Activated CD4-positive, alpha-beta T cell treated with anti-CD3 and anti-CD28 coated beads, Interleukin-2, amount 50 U/mL, for 16 hours (primary cell): ENCODE data around the gene SHLD3.
"Not testable (repeated sequence)": the region's sequence is repeated elsewhere in the genome, so short reads cannot be mapped to it uniquely, and the experiment has no call there.

Source experiments
- DNase-seq: peaks from one replicate; pipeline ENCODE4 v3.0.0-alpha.2; 2020

Gene SHLD3, protein sequence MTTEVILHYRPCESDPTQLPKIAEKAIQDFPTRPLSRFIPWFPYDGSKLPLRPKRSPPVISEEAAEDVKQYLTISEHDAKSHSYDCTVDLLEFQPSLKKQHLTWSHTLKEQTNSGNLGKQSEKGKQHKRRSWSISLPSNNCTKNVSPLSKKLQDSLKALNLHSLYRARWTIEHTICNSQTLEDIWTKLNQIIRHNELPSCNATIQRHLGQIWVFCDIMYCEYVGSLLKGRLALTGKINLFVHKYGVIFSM

DNA sequence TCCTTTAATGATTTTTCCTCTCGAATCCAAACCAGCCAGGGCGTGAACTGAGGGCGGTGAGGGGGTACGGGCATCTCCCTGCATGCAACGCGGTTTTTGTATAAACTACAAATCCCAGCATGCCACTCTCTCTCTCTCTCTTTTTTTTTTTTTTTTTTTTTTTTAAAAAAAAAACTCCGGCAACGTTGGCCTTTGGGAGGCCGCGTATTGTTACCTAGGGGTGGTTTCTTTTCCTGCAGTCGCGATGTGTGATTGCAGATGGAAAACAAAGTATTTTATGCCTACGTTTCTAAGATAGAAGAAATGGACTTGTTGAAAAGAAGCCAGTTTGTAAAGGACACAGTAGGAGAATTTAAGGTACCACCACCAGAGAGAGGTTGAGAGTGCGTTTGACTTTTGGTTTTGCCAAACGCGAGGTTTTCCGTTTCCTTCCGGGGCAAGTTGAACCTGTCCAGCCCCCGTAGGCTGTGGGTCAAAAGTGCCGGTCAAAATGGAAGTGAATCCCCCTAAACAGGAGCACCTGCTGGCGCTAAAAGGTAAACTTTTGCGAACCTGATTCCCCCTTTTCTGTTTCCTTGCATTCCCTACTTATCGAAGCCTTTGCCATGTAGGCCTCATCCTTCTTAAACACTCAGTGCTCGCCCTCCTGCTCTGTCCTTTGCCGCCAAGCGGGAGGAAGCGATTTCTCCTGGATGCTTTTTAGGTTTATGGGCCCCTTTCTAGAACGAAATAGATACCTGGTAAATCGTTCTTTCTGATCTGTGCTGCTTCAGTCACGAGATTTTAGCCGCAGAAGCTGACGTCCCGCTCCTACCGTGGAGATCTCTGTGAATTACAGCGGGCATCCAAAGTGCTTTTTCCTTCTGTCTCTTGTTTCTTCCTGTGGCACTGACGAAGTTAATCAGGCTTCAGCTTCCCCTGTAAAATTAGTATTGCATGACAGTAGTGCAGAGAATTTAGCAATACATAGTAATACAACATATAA is at the start of gene SHLD3, which contains the start of gene TRAPPC13:
TSS of gene SHLD3 (plus strand) at position 457 of the 985 bp plus-strand sequence. CDS start 4,561 bp downstream, outside the sequence.
TSS of gene TRAPPC13 (plus strand) at position 457 of the 985 bp plus-strand sequence. CDS start at position 491, 34 bp downstream.
- peak; percentile 87 for DNase-seq

GRCh38 chr5:65577141-65577540 is 47.7 kb upstream of the SHLD3 start:
- no peak for DNase-seq

GRCh38 chr5:65588694-65589093 is 36.1 kb upstream of the SHLD3 start:
- DNase-seq = no peak

GRCh38 chr5:65601761-65602160 is 23.1 kb upstream of the SHLD3 start:
- not testable (repeated sequence) for DNase-seq

DNA sequence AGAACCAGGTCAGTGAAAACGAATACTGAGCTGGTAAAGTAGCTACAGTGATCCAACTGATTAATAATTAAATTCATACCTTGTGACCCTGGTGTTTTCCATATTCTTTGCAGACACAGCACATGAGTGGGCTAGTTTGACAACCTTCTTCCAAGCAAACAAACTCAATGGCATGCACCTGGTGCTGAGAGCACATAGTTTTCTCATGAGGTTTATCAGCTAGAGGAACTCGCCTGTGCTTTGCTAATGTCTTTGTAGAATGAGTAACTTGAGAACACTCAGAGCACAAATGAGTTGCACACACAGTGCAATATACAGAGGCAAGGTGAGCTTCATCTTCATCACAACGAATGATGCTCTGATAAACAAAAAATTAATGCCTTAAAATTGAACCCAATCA is 13.3 kb upstream of the SHLD3 start:
- no peak for DNase-seq

DNA sequence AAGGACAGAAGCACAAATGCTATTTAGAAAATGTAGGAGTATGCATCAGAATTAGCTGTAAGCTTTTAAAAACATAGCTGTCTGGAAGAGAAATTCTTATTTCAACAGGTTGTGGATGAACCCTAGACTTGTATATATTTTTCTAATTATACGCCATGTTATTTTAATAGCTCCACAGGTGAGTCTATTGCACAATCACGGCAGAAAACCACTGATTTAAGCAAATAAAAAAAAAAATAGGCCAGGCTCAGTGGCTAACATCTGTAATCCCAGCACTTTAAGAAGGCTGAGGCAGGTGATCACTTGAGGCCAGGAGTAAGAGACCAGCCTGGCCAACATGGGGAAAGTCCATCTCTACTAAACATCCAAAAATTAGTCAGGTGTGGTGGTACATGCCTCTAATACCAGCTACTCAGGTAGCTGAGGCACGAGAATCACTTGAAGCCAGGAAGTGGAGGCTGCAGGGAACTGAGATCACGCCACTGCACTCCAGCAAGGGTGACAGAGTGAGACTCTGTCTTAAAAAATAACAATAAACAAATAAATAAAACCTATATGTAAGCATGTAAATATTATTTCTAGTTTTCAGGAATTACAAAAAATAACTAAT is 12.4 kb upstream of the SHLD3 start:
- DNase-seq = no peak

DNA sequence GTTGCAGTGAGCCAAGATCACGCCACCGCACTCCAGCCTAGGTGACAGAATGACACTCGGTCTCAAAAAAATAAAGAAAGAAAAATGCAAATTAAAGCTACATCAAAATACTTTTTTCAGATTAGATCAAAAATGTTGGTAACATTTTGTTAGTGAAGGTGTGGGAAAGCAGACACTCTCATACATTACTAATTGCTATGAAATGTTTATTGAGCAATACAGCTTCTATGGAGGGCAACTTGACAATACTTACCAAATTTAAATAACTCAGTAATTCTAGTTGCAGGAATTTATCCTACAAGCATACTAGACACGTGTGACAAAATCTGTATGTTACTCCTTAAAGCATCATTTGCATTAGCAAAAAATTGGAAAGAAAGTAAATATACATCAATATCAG is 4.8 kb upstream of the SHLD3 start:
- DNase-seq = no peak

DNA sequence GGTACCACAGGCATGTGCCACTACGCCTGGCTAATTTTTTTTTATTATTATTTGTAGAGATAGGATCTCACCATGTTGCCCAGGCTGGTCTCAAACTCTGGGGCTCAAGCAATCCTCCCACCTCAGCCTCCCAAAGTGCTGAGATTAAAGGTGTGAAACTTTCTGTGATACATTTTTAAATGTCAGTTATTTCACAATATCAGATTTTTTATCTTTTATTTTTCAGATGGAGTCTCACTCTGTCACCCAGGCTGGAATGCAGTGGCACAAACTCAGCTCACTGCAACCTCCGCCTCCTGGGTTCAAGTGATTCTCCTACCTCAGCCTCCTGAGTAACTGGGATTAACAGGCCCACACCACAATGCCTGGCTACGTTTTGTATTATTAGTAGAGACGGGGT is 2.9 kb upstream of the SHLD3 start:
- not testable (repeated sequence) for DNase-seq

GRCh38 chr5:65623482-65623881 is 1.3 kb upstream of the SHLD3 start:
- DNase-seq = no peak

DNA sequence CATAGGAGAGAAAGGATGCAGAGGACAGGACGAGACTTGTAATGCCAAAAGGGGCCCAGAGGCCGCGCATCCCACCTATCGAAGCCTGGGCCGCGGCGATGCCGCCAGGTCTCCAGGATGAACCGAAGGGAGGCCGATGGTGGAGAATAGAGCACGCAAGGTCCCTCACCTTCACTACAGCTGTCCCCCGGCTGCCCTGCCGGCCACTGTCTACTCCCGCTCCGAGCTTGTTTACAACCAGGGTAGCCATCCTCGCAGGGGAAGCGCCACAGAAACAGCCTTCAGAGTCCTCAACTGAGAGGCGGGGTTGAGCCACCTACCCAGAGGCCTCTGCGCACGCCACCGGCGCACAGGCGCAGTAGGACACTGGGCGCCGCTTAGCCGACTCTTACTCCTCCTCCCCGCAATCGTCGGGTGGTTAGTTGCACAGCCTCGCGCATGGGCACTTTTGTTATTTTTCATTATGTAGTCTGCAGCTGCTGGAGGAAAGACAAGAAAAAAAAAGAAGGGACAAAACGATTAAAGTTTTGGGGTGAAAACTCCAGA is 729 bp upstream of the SHLD3 start, which contains the start of gene TRIM23:
TSS of gene TRIM23 (minus strand) at position 309 of the 546 bp plus-strand sequence. CDS start at position 250, 59 bp downstream.
- DNase-seq = peak; percentile 92

DNA sequence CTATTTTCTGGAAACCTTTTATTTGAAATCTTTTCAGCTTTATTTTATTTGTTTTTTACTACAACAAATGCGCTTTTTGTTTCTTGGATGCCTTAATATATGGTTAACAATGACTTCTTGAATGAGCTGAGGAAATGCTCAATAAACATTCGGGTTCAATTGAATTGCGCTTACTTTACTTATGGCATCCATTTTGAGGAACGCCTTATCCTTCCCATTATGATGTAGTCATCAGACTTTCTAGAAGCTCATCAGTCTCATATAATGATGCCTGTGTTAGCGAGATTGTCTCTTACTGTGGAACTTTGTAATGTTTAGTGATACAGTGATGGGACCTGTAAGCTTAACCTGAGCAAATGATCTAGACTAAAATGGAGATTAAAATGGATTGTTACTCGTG is 916 bp downstream of the SHLD3 start:
- no peak for DNase-seq

DNA sequence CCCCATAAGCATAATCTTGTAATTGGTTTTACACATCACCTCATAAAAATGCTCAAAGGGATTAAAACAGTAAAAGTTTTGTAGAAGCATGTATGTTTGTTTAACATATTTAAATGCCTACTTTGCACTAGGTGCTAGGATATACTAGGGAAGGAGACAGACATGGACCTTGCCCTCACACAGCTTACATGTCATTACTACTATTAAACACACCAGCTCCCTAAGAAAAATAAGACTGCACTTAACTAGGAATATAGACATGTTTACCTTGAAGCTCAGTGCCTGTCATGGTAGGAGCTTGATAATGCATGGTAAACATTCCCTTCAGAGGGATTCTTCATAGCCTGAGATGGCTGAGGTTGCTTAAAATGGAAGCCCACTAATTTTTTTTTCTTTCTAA is 6.2 kb downstream of the SHLD3 start:
- DNase-seq = no peak

- no peak for DNase-seq
Observed at GRCh38 chr5:65640240-65640639, 15.4 kb downstream of the SHLD3 start.

DNA sequence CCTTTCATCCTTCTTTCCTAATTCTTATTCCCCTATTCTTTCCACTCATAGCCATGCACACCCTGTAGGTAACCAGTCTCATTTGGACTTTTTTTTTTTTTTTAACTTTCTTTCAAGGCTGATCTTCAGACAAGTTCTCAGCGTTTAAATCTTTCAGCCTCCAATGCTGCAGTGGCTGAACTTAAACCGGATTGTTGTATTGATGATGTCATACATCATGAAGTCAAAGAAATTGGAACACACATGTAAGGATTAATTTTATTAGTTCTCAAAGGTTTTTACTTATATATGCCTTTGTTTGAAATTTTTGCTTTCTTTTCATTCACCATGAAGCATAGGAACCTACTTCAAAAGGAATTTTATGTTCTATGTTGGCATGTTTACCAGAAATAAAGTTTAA is 22.1 kb downstream of the SHLD3 start:
- DNase-seq = no peak

- no peak for DNase-seq
Observed at GRCh38 chr5:65647941-65648340, 23.1 kb downstream of the SHLD3 start.

DNA sequence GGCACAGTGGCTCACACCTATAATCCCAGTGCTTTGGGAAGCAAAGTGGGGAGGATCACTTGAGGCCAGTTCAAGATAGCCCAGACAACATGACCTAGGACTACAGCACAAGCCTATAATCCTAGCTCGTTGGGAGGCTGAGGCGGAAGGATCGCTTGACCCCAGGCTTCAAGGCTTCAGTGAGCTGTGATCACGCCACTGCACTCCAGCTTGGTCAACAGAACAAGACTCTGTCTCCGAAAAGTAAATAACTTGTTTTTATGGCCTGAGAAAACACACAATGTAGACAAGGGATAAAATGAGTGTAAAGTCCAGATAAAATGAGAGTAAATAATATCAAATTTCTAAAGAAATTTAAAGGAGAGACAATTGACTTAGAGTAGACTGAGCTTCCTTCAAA is 26.3 kb downstream of the SHLD3 start:
- DNase-seq = no peak

GRCh38 chr5:65654713-65655112 is 29.9 kb downstream of the SHLD3 start:
- DNase-seq = no peak

DNA sequence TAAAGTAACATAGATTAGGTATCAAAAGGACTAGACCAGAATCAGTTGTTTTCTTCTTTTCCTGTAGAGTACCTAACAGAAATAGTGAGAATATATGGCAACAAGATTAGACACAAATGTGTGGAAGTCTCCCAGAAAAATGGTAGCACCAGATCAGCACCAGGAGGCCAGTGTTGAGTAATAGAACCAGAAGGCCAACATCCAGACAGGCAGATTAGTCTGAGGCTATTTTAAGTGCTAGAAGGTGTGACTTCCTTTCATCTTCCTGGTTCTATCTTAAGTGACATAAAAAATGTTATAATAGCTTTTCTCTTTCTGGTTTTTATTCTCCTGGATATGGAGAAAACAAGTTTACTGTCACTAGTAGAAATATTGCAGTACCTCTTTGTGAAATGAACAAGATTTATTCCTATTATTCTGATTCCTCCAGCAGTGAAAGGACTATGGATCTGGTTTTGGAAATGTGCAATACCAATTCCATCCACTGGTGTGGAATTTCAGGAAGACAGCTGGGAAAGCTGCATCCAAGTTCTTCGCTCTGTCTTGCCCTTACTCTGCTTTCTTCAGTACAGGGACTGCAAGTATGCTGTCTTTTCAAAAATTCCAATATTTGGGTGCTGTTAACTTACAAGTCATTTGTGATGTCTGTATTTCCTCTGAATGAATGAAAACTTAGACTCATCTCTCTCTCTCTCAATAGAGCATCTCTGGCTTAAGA is 39.1 kb downstream of the SHLD3 start:
- no peak for DNase-seq

DNA sequence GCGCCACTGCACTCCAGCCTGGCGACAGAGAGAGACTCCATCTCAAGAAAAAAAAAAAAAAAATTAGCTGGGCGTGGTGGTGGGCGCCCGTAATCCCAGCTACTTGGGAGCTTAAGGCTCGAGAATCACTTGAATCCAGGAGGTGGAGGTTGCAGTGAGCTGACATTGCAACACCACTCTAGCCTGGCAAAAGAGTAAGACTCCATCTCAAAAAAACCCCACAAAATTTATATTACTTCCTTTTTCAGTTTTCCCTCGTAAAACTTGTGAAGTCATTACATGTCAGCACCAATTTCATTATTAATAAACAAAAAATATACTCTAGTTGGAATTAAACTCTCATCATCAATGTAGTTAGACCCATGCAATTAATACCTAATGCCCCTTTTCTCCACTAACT is 43.9 kb downstream of the SHLD3 start:
- DNase-seq = no peak

DNA sequence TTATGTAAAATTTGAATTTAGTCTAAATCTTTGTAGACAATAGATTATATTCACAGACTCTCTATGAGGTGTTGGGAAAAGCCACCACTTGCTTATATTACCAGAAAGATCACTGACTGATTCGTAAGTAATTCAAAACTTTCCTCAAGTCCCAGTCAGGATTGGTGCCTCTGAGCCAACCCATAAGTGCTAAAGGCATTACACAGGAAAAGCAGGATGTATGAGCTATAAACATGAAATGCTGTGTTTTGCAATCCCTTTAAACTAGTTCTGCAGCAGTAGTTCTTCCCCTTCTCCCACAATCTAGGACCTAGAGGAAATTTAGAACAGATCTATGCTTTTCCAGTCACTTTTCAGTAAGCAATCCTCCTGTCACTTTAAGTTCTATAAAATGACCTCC is 48.0 kb downstream of the SHLD3 start:
- DNase-seq = no peak

DNA sequence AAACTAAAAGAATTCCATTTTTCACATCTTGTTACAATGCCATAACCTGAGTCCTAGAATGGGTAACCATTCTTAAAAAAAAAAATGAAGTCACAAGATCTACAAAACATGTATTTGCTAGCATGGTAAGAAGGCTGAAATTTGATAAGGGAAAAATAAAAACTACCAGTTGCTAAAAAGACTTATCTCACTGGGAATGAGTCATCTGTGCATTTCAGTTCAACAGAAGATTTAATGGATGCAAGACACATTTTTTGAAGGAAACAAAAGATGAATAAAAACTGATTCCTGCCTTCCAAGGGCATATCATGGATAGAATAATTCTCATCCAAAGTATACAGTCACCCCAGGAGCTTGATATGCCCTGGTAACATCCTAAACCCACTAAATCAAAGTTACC is 49.9 kb downstream of the SHLD3 start:
- no peak for DNase-seq

GRCh38 chr5:65676056-65676455 is 51.2 kb downstream of the SHLD3 start:
- not testable (repeated sequence) for DNase-seq
